Measurements from ENCODE around the gene ETS1.

DNA sequence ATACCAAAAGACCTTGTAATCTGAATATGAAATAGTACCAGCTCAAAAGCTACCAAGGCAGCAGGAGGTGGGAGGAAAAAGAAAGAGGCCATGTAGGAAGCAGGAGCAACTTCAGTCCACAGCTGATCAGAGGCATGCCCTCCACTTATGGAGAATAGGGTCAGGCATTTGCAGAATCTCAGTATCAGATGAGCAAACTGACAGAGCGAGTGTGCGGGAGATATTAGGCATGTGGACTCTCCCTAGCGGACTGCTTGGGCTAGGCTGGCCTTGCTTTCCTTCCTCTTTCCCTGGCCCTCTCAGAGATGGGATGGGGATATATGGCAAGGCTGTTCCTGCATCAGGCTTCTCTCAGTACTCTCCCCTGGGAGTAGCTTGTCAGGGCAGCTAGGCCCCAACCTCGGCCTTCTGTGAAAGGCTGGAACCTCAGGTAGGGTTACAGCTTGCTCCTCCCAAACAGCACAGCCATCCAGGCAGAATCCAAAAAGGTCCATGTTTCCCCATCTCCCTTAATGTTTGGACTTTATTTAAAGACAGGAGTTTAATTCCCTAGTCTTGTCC is 37.0 kb downstream of the ETS1 start:
- TF ChIP-seq, protein P1, sequence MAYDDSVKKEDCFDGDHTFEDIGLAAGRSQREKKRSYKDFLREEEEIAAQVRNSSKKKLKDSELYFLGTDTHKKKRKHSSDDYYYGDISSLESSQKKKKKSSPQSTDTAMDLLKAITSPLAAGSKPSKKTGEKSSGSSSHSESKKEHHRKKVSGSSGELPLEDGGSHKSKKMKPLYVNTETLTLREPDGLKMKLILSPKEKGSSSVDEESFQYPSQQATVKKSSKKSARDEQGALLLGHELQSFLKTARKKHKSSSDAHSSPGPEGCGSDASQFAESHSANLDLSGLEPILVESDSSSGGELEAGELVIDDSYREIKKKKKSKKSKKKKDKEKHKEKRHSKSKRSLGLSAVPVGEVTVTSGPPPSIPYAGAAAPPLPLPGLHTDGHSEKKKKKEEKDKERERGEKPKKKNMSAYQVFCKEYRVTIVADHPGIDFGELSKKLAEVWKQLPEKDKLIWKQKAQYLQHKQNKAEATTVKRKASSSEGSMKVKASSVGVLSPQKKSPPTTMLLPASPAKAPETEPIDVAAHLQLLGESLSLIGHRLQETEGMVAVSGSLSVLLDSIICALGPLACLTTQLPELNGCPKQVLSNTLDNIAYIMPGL (CRISPR knock-in tag; IDR thresholded peaks at IDR 0.05; ENCODE audit: borderline replicate concordance): no peak
- TF ChIP-seq, protein P2, sequence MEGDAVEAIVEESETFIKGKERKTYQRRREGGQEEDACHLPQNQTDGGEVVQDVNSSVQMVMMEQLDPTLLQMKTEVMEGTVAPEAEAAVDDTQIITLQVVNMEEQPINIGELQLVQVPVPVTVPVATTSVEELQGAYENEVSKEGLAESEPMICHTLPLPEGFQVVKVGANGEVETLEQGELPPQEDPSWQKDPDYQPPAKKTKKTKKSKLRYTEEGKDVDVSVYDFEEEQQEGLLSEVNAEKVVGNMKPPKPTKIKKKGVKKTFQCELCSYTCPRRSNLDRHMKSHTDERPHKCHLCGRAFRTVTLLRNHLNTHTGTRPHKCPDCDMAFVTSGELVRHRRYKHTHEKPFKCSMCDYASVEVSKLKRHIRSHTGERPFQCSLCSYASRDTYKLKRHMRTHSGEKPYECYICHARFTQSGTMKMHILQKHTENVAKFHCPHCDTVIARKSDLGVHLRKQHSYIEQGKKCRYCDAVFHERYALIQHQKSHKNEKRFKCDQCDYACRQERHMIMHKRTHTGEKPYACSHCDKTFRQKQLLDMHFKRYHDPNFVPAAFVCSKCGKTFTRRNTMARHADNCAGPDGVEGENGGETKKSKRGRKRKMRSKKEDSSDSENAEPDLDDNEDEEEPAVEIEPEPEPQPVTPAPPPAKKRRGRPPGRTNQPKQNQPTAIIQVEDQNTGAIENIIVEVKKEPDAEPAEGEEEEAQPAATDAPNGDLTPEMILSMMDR (IDR thresholded peaks at IDR 0.05): no peak
- TF ChIP-seq SMC3 (IDR thresholded peaks at IDR 0.05) (no peak), RAD21 (conservative IDR thresholded peaks at IDR 0.05 in 1 of 2, IDR thresholded peaks at IDR 0.05 in 1 of 2) (no peak)
- TF ChIP-seq, protein P3, sequence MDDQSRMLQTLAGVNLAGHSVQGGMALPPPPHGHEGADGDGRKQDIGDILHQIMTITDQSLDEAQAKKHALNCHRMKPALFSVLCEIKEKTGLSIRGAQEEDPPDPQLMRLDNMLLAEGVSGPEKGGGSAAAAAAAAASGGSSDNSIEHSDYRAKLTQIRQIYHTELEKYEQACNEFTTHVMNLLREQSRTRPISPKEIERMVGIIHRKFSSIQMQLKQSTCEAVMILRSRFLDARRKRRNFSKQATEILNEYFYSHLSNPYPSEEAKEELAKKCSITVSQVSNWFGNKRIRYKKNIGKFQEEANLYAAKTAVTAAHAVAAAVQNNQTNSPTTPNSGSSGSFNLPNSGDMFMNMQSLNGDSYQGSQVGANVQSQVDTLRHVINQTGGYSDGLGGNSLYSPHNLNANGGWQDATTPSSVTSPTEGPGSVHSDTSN (IDR thresholded peaks at IDR 0.05): no peak

Data from A549 (cell line).